Activated CD4-positive, CD25-positive, alpha-beta regulatory T cell treated with anti-CD3 and anti-CD28 coated beads, Interleukin-2, amount 50 U/mL, for 24 hours (primary cell): Measurements from ENCODE around the gene NOVA2.

ENCODE experiments used
- ATAC-seq, 2 donors: fragments of 150-1000 bp; cut with Tn5 transposase; one replicate each; pipeline ENCODE4 v1.10.0; 2021; ENCODE audit warnings: mild to moderate bottlenecking in 1 of 2, moderate library complexity in 1 of 2

The NOVA2 gene

GRCh38 chr19:45887200-45887710 is 86.4 kb downstream of the NOVA2 start:
- no peak for ATAC-seq

- peak; percentile 77 for ATAC-seq
Observed at GRCh38 chr19:45886427-45887199, 87.1 kb downstream of the NOVA2 start.

GRCh38 chr19:45885556-45886426 is 87.9 kb downstream of the NOVA2 start, which contains the start of gene IRF2BP1:
TSS of gene IRF2BP1 (minus strand) at chr19:45886141. CDS start at chr19:45885774, 367 bp downstream.
- peak; percentile 77 to 79 for ATAC-seq

- ATAC-seq: no peak
Observed at GRCh38 chr19:45884682-45885555, 88.7 kb downstream of the NOVA2 start.

GRCh38 chr19:45883881-45884681 is 89.6 kb downstream of the NOVA2 start:
- ATAC-seq: no peak
